Body of pancreas (tissue), 4 donors: ENCODE results near the gene ABLIM1. TPM values are rescaled to one million over a fixed set of nuclear protein-coding genes. Genes with fewer than 3 reads are reported as not detected.

Experiments
- ATAC-seq: fragments of 150-250 bp; one replicate; pipeline ENCODE4 v1.9.1; 2016
- DNase-seq, 4 donors: peaks; one replicate each; pipeline ENCODE4 v3.0.0-alpha.2; 2019
- H3K27ac ChIP-seq, 4 donors: fragments of 200-600 bp; sonication (generic); 1 replicate in 3 of 4; 2 replicates in 1 of 4; pipeline versions ENCODE4 v1.5.1 to v1.6.1; 2016 to 2019; ENCODE audit warnings: mild to moderate bottlenecking in 1 of 4, mixed read lengths in 1 of 4, moderate library complexity in 1 of 4
- H3K27me3 ChIP-seq, 2 donors: fragments of 200-600 bp; sonication (generic); one replicate each; pipeline ENCODE4 v1.6.0; 2016; ENCODE audit warnings: mild to moderate bottlenecking in 1 of 2
- H3K36me3 ChIP-seq, 2 donors: fragments of 200-600 bp; sonication (generic); replicated peaks in 1 of 2; 2 replicates each; pipeline ENCODE4 v1.5.1; 2016; ENCODE audit warnings: low read depth in 2 of 2; ENCODE audit not compliant: insufficient read depth in 1 of 2
- H3K4me1 ChIP-seq: fragments of 200-600 bp; sonication (generic); one replicate; pipeline ENCODE4 v1.6.0; 2016
- H3K4me3 ChIP-seq, 2 donors: fragments of 200-600 bp; sonication (generic); 1 replicate in 1 of 2; 2 replicates in 1 of 2; pipeline ENCODE4 v1.5.1; 2016 to 2019
- H3K9me3 ChIP-seq, 3 donors: fragments of 200-600 bp; sonication (generic); 1 replicate in 2 of 3; 2 replicates in 1 of 3; pipeline ENCODE4 v1.5.1; 2016
- CTCF ChIP-seq, 7 experiments: fragments of 450-650 bp in 4 of 7; fragments of 200-600 bp in 3 of 7; sonication (generic) in 3 of 7; IDR thresholded peaks; one replicate each; pipeline ENCODE4 v1.5.1; 2016 to 2019; ENCODE audit warnings: antibody characterized with exemption in 7 of 7
- POLR2A ChIP-seq, 3 donors: fragments of 450-650 bp; IDR thresholded peaks; one replicate each; pipeline ENCODE4 v1.6.1; 2016; ENCODE audit warnings: antibody characterized with exemption in 3 of 3, mild to moderate bottlenecking in 2 of 3
- WGBS, 2 donors: methylation state at CpG; one replicate each; pipeline ENCODE4 v1.1.5; 2017; 5-methylcytosine and 5-hydroxymethylcytosine counted together
- intact Hi-C: fragments of 100-400 bp; cut with DNase I; formaldehyde crosslinking; loops from one replicate; pipeline ENCODE4 v1.15.1; 2023
- total RNA-seq, 2 donors: library from RNA; depleted of rRNA; stranded (reverse); fragments of >200 nt; gene quantifications; one replicate each; pipeline ENCODE4 v1.1.0, GENCODE V29; 2016

Gene ABLIM1
- total RNA-seq, 2 donors from 2014 or later: 34.6 to 54.7 TPM

- Histone ChIP-seq H3K27ac (peak overlapping the region; percentile 2 to 76 (median 68)), H3K4me3 (no peak overlapping the region), H3K36me3 (no peaks in the 10 kb centered on the region), H3K27me3 (no peaks in the 10 kb centered on the region), H3K4me1 (peaks cover 36% of the 10 kb centered on the region), H3K9me3 (no peaks in the 10 kb centered on the region)
- DNase-seq (no peak), ATAC-seq (no peak)
- WGBS, 2 donors: 76 to 87% methylated on average over 7 of the region's 7 CpGs
- intact Hi-C loops: no loop called here
- TF ChIP-seq CTCF (IDR thresholded peaks at IDR 0.05): no peak
- TF ChIP-seq POLR2A (IDR thresholded peaks at IDR 0.05): no peak
Measured at GRCh38 chr10:114649217-114649903, 8.7 kb downstream of the ABLIM1 start.

GRCh38 chr10:114648368-114648767, 9.7 kb downstream of the ABLIM1 start:
- no peak overlapping the region for H3K4me3 ChIP-seq
- no peak for TF ChIP-seq POLR2A (IDR thresholded peaks at IDR 0.05)
- no peak for TF ChIP-seq CTCF (IDR thresholded peaks at IDR 0.05)
- H3K36me3 ChIP-seq: no peaks in the 10 kb centered on the region
- no peaks in the 10 kb centered on the region for H3K9me3 ChIP-seq
- H3K27me3 ChIP-seq: no peaks in the 10 kb centered on the region
- WGBS, 2 donors: 51 to 52% methylated on average over 8 of the region's 8 CpGs
- peak overlapping the region in 1 of 4 donors; percentile 72 for H3K27ac ChIP-seq
- no peak for DNase-seq
- no peak for ATAC-seq
- intact Hi-C loops: no loop called here
- H3K4me1 ChIP-seq: peaks cover 35% of the 10 kb centered on the region

- TF ChIP-seq CTCF (IDR thresholded peaks at IDR 0.05) (no peak), POLR2A (IDR thresholded peaks at IDR 0.05) (no peak)
- Histone ChIP-seq H3K9me3 (no peaks in the 10 kb centered on the region), H3K36me3 (no peaks in the 10 kb centered on the region), H3K27ac (peak overlapping the region in 1 of 4 donors; percentile 9), H3K4me3 (no peak overlapping the region), H3K4me1 (peaks cover 34% of the 10 kb centered on the region), H3K27me3 (no peaks in the 10 kb centered on the region)
- ATAC-seq (no peak), DNase-seq (no peak)
- intact Hi-C loops: no loop called here
- 92 to 93% methylated on average over 2 of the region's 2 CpGs for WGBS, 2 donors
Measured at GRCh38 chr10:114647545-114648138, 10.4 kb downstream of the ABLIM1 start.

- TF ChIP-seq CTCF (IDR thresholded peaks at IDR 0.05): no peak
- TF ChIP-seq POLR2A (IDR thresholded peaks at IDR 0.05): no peak
- Histone ChIP-seq H3K4me1 (peaks cover 33% of the 10 kb centered on the region), H3K27me3 (no peaks in the 10 kb centered on the region), H3K27ac (no peak overlapping the region), H3K9me3 (no peaks in the 10 kb centered on the region), H3K36me3 (no peaks in the 10 kb centered on the region), H3K4me3 (no peak overlapping the region)
- ATAC-seq (no peak), DNase-seq (no peak)
- intact Hi-C loops: no loop called here
- WGBS, 2 donors: 72 to 91% methylated on average over 5 of the region's 5 CpGs
Measured at GRCh38 chr10:114646426-114646825, 11.6 kb downstream of the ABLIM1 start.

- TF ChIP-seq CTCF (IDR thresholded peaks at IDR 0.05): no peak
- no peak for TF ChIP-seq POLR2A (IDR thresholded peaks at IDR 0.05)
- 63 to 67% methylated on average over 3 of the region's 3 CpGs for WGBS, 2 donors
Measured at GRCh38 chr10:114645706-114646105, 12.4 kb downstream of the ABLIM1 start.

More at GRCh38 chr10:114645706-114646105, 12.4 kb downstream of the ABLIM1 start:
- ATAC-seq (no peak), DNase-seq (no peak)
- Histone ChIP-seq H3K27ac (no peak overlapping the region), H3K27me3 (no peaks in the 10 kb centered on the region), H3K4me1 (peaks cover 33% of the 10 kb centered on the region), H3K36me3 (no peaks in the 10 kb centered on the region), H3K4me3 (no peak overlapping the region), H3K9me3 (no peaks in the 10 kb centered on the region)
- intact Hi-C loops: no loop called here
